KMS-11 (cell line): ENCODE data around the gene RAD51B.

Experiments
- H2AFZ ChIP-seq: fragments of 200-600 bp; sonication (generic); 2 replicates; pipeline ENCODE4 v1.6.1; 2016; ENCODE audit warnings: antibody characterized with exemption, mixed run types, low read depth
- H3K27ac ChIP-seq: fragments of 200-600 bp; sonication (generic); 2 replicates; pipeline ENCODE4 v1.6.1; 2016; ENCODE audit warnings: mild to moderate bottlenecking, mixed run types
- H3K27me3 ChIP-seq: fragments of 200-600 bp; sonication (generic); 2 replicates; pipeline ENCODE4 v1.6.1; 2017; ENCODE audit warnings: mild to moderate bottlenecking, low read depth, mixed run types, moderate library complexity; ENCODE audit not compliant: insufficient read depth
- H3K36me3 ChIP-seq: fragments of 200-600 bp; sonication (generic); 2 replicates; pipeline ENCODE4 v1.6.1; 2017; ENCODE audit warnings: mild to moderate bottlenecking, mixed run types; ENCODE audit not compliant: insufficient read depth
- H3K4me1 ChIP-seq: fragments of 200-600 bp; sonication (generic); 2 replicates; pipeline ENCODE4 v1.6.1; 2016; ENCODE audit warnings: mild to moderate bottlenecking, low read depth, mixed run types; ENCODE audit not compliant: poor library complexity, severe bottlenecking
- H3K4me2 ChIP-seq: fragments of 200-600 bp; sonication (generic); 2 replicates; pipeline ENCODE4 v1.7.0; 2016; ENCODE audit warnings: mild to moderate bottlenecking, mixed run types
- H3K4me3 ChIP-seq: fragments of 200-600 bp; sonication (generic); IDR thresholded peaks from 2 replicates; pipeline ENCODE4 v1.6.1; 2017; ENCODE audit warnings: low read depth, low read length, mixed read lengths; ENCODE audit not compliant: insufficient read depth
- H3K79me2 ChIP-seq: fragments of 200-600 bp; sonication (generic); 2 replicates; pipeline ENCODE4 v1.6.1; 2016; ENCODE audit warnings: low read depth, mixed run types; ENCODE audit not compliant: insufficient read depth
- H3K9ac ChIP-seq: fragments of 200-600 bp; sonication (generic); 2 replicates; pipeline ENCODE4 v1.6.1; 2016; ENCODE audit warnings: mild to moderate bottlenecking, mixed run types
- H4K20me1 ChIP-seq: fragments of 200-600 bp; sonication (generic); 2 replicates; pipeline ENCODE4 v1.6.1; 2016; ENCODE audit warnings: mild to moderate bottlenecking, mixed run types; ENCODE audit not compliant: insufficient read depth
- TF ChIP-seq, protein P1 (sequence below): fragments of 200-600 bp; sonication (generic); conservative IDR thresholded peaks from 2 replicates; pipeline ENCODE4 v1.6.1; 2017; ENCODE audit warnings: low read depth, mild to moderate bottlenecking, antibody characterized with exemption, low read length, moderate library complexity, mixed read lengths

RAD51B gene

DNA sequence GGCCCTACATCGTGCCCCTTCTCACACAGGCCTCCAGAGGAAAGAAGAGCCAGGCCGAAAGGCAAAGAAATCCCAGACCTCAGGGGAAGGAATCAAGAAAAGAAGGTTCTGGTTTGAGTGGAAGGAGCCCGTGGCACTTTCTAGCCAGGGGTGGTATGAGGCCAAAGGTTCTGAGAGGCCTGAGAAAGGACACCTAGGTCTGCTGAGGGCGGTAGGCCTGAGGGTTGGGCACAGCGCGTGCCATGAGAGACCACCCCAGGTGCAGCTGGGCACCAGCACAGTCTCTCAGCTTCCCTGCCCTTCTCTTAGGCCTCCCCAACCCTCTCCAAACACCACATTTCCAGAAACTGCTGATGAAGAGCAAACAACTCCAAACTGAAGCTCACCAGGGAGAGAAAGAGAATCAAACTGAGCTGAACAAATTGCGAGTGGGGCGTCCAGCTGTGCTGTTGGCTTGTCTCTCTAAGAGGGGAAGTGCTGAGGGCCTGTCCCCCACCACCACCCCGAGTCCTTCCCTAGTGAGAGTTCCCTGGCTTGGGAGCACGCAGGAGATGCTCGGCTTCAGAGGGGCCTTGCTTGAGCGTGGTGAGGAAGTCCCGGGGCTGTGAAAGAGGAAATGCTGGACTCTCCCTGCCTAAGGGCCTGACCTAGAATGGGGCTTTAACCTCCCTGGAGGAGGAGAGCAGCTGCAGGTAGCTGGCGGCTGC, 788.4 kb downstream of the RAD51B start:
- Histone ChIP-seq H3K27me3 (no peaks in the 10 kb centered on the region), H3K4me3 (no peak overlapping the region), H3K4me2 (no peak overlapping the region), H4K20me1 (no peaks in the 10 kb centered on the region), H3K27ac (no peak overlapping the region), H2AFZ (no peak overlapping the region), H3K9ac (no peak overlapping the region), H3K79me2 (no peaks in the 10 kb centered on the region), H3K36me3 (no peaks in the 10 kb centered on the region), H3K4me1 (no peaks in the 10 kb centered on the region)
- TF ChIP-seq, protein P1, sequence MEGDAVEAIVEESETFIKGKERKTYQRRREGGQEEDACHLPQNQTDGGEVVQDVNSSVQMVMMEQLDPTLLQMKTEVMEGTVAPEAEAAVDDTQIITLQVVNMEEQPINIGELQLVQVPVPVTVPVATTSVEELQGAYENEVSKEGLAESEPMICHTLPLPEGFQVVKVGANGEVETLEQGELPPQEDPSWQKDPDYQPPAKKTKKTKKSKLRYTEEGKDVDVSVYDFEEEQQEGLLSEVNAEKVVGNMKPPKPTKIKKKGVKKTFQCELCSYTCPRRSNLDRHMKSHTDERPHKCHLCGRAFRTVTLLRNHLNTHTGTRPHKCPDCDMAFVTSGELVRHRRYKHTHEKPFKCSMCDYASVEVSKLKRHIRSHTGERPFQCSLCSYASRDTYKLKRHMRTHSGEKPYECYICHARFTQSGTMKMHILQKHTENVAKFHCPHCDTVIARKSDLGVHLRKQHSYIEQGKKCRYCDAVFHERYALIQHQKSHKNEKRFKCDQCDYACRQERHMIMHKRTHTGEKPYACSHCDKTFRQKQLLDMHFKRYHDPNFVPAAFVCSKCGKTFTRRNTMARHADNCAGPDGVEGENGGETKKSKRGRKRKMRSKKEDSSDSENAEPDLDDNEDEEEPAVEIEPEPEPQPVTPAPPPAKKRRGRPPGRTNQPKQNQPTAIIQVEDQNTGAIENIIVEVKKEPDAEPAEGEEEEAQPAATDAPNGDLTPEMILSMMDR, result no peak

DNA sequence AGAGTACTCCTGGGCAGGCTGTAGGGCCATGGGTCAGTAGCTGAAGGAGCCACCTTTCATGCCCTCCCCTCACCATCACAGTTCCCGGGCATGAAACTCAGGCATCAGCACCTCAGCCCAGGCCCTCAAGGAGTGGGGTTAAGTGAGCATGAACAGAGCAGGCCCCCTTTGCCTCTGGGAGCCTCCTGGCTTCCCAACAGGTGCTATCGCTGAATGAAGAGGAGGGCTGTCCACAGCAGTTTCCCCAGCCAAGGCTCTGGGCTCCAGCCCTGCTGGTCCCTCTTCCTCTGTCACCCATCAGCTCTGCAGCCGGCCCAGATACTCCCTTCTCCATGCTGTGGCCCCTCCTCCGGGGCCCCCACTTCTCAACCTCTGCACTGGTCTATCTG, 789.0 kb downstream of the RAD51B start:
- Histone ChIP-seq H4K20me1 (no peaks in the 10 kb centered on the region), H3K27ac (no peak overlapping the region), H3K9ac (no peak overlapping the region), H3K4me2 (no peak overlapping the region), H3K36me3 (no peaks in the 10 kb centered on the region), H3K79me2 (no peaks in the 10 kb centered on the region), H3K27me3 (no peaks in the 10 kb centered on the region), H3K4me1 (no peaks in the 10 kb centered on the region), H3K4me3 (no peak overlapping the region), H2AFZ (no peak overlapping the region)
- TF ChIP-seq, protein P1, result no peak

DNA sequence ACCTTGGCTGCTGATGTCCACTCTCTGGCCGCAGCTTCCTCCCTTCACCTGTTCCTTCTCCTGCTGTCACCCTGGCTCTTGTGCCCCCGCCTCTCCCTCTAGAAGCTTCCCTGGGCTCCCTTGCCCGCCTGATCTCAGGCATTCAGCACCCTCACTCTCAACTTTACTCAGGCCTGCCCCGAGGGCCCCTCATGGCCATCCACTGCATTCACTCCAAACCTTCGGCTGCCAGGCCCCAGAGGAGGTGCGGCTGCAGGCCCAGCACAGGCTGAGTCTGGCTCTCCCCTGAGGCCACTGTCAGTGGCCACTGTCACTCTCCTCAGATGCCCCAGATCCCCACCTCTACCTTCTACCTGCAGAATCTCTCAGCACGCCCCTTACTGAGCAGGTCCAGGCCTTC, 789.4 kb downstream of the RAD51B start:
- no peaks in the 10 kb centered on the region for H4K20me1 ChIP-seq
- no peaks in the 10 kb centered on the region for H3K36me3 ChIP-seq
- TF ChIP-seq, protein P1, result no peak
- H3K4me1 ChIP-seq, result no peaks in the 10 kb centered on the region
- H3K79me2 ChIP-seq, result no peaks in the 10 kb centered on the region
- no peak overlapping the region for H3K4me2 ChIP-seq
- no peak overlapping the region for H3K27ac ChIP-seq
- no peak overlapping the region for H3K9ac ChIP-seq
- no peak overlapping the region for H3K4me3 ChIP-seq
- H2AFZ ChIP-seq, result no peak overlapping the region
- H3K27me3 ChIP-seq, result no peaks in the 10 kb centered on the region

DNA sequence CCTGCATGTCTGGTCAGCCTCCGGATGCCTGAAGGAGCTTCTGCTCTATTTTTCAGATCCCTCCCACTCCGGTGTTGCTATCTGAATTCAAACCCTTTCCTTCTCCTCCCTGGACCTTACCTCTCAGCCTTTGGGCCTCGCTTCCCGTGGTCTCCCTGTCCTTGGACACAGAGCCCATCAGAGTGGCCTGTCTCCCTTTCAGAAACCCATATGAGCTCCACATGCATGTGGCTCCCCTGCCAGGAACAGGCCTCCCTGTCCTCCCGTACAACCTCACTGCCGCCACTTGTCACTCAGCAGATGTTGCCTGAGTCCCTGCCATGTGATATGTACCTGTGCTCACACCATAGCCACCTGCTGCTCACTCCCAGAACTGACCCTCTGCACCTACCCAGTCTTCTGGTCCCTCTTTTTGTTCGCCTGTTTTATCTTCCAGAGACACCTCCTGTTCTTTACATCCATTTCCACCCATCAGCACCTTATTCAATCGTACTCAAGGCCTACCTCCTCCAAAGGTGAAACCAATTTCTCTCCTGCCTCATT, 790.7 kb downstream of the RAD51B start:
- H3K4me1 ChIP-seq, result no peaks in the 10 kb centered on the region
- TF ChIP-seq, protein P1, result no peak
- no peaks in the 10 kb centered on the region for H3K36me3 ChIP-seq
- no peaks in the 10 kb centered on the region for H3K27me3 ChIP-seq
- no peaks in the 10 kb centered on the region for H3K79me2 ChIP-seq
- H3K4me3 ChIP-seq, result no peak overlapping the region
- H4K20me1 ChIP-seq, result no peaks in the 10 kb centered on the region
- H2AFZ ChIP-seq, result no peak overlapping the region
- H3K9ac ChIP-seq, result no peak overlapping the region
- no peak overlapping the region for H3K27ac ChIP-seq
- H3K4me2 ChIP-seq, result no peak overlapping the region
